Mesenteric fat pad (tissue), 1 donor: ENCODE results near the gene HIF3A. TPM values are rescaled to one million over a fixed set of nuclear protein-coding genes. Genes with fewer than 3 reads are reported as not detected.

Experiments
- DNase-seq: peaks from one replicate; pipeline ENCODE4 v3.0.0-alpha.2; 2020; ENCODE audit warnings: low spot score
- total RNA-seq: library from RNA; stranded (reverse); fragmentation: NEBNext Ultra II Directional; extraction: Animal tissue kit (Norgen Biotek cat#: 25700); gene quantifications from one replicate; pipeline ENCODE4 v1.2.1, GENCODE V29; 2021
- donor health status: DM: yes; HTN: yes; CAD: no.

The HIF3A gene
- total RNA-seq, 1 donor from 2014 or later, result 27.4 TPM

DNA sequence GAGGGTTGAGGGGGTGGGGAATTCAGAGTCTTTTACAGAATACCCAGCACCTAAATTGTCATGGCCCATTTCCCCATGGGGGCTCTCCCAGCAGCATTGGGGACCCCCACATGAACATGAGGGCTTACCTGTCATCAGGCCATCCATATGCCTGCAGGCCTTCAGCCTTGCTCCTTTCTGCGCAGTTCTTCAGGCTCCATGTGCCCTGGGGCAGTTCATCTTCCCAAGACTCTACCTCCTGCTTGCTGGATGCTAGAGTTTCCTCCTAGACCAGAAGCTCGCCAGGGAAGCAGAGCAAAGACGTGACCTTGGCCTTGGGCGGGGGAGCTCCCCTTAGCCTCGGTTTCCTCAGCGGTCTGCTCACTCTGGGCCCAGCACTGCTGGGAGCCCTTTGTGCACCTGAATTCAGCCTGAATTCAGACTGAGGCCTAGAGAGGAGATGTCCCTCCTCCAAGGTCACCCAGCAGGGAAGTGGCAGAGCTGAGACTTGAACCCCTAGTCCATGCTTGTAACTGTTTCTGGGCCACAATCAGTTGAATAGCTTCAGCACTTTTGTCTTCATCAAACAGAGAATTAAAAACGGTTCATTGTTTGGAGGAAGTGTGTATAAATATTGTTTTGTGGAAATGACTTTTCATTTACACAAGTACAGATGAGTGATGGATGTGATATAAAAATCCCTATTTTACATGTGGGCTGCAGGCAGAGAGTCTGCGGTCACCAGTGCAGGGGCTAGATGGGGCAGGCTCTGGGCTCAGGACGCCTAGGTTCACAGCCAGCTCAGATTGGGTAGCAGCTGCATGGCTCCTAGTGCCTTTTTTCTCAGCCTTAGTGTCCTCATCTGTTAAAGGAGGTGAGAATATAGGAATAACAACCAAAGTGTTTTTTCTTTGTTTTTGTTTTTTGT lies 59.6 kb downstream of the HIF3A start:
- DNase-seq, result peak; percentile 82

DNA sequence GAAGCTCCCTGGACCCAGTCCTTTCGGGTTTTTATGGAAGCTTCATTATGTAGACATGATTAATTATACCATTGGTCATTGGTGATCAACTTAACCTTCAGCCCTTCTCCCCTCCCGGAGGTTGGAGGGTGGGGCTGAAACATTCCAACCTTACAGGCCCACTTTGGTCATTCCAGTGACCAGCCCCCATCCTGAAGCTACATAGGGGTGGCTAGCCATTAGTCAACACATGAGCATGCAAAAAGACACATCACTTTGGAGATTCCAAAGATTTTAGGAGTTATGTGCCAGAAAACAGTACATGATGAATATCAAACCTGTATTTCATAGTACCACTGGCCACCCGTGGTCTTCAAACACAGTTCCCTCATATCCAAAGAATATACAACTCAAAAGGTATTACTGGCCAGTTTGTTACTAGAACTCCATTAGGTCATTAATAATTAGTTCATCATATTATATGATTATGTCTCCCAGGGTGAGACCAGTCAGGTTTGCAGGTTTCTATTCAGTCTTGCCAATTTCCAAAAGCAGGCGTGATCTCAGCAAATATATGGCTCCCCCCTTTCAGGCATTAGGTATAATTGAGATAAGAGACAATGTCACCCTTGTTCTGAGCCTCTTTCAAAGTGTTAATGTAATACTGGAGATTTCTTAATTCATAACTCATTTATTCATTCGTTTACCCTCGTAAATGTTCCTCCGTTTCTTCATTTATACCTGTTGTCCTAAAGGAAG lies 61.2 kb downstream of the HIF3A start:
- peak; percentile 28 for DNase-seq

GRCh38 chr19:46361915-46362314 lies 65.1 kb downstream of the HIF3A start:
- DNase-seq, result no peak

DNA sequence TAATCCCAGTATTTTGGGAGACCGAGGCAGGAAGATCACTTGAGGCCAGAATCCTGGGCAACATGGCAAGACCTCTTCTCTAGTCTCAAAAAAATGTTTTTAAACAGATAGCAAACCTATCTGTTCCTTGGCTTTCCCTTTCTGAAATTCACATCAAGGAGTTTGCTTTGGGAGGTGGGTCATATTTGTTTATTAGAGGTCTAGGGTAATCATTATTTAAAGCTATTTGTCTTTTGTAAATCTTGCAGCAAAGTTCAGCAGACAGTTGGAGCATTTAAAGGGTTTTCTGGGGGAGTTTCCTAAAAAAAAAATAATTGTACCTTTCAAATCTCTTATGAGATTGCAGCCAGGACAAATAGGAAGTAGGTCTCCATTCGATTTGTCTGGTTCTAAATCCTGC lies 67.5 kb downstream of the HIF3A start:
- DNase-seq, result no peak

DNA sequence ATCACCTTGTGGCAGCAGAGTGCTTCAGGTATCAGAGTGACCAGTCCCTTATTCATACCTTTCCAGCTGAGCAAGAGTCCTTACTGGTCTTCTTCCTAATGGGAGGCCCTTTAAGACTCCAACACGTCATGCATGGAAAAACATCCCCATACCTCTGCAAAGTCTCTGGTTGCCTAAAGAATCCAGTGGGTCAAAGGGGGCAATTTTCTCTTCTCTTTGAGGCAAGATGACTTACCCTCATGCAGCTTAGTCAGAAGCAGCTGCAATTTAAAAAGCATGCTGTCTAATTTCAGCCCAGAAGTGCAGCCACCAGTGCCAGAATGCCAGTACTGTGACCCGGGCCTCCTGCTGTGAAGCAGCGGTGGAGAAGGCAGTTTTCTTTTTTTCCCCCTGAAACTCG lies 68.7 kb downstream of the HIF3A start:
- no peak for DNase-seq

GRCh38 chr19:46366620-46367292 lies 69.9 kb downstream of the HIF3A start:
- DNase-seq, result no peak

DNA sequence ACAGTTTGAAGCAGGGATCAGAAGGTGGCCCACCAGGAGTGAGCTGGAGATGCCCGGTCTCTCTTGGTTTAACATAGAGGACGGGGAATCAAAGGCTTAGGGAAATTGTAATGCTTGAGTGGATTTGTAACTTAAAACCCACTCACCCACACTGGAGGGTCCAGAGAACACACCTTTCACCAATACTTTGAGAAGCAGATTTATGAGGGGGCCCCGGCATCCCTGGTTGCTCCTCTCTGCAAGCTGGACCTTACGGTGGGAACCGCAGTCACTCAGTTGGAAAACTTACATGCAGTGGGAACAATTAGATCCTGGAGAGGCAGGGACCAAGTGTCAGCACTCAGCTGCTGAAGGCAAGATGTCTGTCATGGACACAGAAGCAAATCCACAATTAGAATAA lies 70.6 kb downstream of the HIF3A start:
- DNase-seq, result no peak

GRCh38 chr19:46368116-46368515 lies 71.3 kb downstream of the HIF3A start:
- no peak for DNase-seq

GRCh38 chr19:46369817-46370216 lies 73.0 kb downstream of the HIF3A start:
- no peak for DNase-seq

DNA sequence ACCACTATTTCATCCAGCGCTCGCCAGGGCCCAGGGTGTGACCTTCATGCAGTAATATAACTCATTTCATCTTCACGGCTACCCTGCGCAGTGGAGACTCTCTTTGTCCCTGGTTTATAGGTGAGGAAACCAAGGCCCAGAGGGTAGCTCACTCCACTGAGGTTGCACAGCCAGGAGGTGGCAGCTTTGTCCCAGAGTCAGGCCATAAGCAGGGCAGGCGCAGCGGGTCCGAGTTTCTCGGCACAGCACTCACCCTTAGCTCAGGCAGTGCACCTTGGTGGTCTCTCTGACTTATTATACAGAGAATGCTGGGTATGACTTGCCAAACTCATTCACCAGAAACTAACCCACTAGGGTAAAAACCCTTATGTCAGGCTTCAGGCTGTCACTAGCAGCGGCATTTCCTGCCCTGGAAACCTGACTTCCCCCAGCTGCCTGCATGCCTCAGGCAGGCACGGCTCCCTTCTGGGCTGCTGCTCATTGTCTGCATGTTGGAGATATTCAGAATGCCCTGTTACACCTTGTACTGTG lies 74.6 kb downstream of the HIF3A start:
- peak; percentile 59 for DNase-seq

GRCh38 chr19:46372901-46373490 lies 76.2 kb downstream of the HIF3A start:
- DNase-seq, result peak; percentile 65

DNA sequence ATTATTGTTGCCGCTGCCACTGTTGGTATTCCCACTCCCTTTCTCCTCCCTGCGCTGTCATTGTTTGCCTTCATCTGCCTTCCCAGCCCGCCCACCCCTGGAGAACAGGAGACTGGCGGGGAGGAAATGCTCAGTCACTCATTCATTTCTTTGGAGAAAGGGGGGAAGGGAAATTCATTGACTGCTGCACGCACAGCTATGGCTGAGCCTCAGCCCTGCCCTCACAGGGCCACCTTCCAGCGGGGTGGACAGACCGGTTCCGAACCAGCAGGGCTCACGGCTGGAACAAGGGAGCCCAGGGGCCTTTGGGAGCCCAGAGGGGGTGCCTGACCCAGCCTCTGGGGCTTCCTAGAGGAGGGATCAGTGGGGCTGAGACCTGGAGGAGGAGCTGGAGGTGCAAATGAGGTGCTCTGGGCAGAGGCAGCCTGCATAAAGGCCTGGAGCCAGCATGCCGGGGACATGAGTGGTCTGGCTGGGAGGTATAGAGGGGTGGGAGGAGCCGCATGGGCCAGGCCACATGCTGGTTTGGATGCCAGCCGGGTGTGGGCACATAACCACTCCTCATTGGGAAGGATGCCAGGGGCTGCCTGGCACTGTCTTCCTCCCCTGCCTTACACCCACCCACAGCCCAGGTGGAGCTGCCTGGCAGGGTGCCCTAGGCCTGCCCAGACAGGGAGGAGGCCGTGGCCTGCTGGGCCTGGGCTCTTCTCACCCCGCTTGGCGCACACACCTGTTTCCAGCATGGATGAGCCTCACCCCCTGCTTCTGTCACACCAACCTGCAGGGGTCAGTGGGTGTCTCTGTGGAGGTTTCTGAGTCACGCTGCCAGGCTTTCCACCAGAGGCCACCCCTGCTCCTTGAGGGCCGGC lies 76.9 kb downstream of the HIF3A start:
- peak; percentile 85 for DNase-seq

- peak; percentile 55 for DNase-seq
Observed at GRCh38 chr19:46374536-46375475, 78.0 kb downstream of the HIF3A start.

DNA sequence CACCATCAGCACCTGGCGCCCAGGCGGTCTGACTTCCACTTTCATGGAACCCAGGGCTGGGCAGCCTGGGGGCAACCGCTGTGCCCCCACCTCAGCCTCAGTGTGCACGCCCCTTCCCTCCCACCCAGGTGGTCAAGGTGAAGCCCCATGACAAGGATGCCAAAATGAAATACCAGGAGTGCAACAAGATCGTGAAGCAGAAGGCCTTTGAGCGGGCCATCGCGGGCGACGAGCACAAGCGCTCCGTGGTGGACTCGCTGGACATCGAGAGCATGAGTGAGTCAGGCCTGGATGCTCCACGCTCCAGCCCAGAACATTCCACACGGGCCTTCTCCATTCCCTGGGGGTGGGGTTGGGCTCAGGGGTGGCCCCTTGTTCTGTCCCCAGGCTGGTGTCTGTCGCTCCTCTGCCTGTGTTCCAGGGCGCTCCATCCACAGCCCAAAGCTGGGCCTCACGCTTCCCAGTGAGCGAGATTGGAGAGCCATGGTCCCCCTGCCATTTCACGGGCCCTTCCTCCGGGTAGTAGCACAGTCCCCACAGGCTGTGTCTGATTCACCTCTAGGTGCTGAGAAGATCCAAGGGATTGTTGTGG lies 78.7 kb downstream of the HIF3A start:
- DNase-seq, result peak; percentile 86

- peak; percentile 69 for DNase-seq
Observed at GRCh38 chr19:46376241-46377153, 79.7 kb downstream of the HIF3A start.

GRCh38 chr19:46378268-46378667 lies 81.4 kb downstream of the HIF3A start:
- DNase-seq, result no peak

- DNase-seq, result no peak
Observed at GRCh38 chr19:46380690-46381089, 83.8 kb downstream of the HIF3A start.

DNA sequence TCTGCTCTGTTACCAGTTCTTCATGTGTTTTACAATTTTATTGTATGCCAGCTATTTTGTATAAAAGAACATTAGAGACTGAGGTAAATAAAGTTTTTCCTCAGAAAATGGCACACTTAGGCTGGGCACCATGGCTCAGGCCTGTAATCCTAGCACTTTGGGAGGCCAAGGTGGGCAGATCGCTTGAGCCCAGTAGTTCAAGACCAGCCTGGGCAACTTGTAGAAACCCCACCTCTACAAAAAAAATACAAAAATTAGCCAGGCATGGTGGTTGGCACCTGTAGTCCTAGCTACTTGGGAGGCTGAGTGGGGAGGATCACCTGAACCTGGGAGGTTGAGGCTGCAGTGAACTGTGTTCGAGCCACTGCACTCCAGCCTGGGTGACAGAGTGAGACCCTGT lies 84.5 kb downstream of the HIF3A start:
- peak; percentile 51 for DNase-seq
